ENCODE results near the gene RAP1GAP. TPM values are rescaled to one million over a fixed set of nuclear protein-coding genes. Genes with fewer than 3 reads are reported as not detected.

The RAP1GAP gene
- total and polyA plus RNA-seq, 5 donors: 15.3 to 18.7 (median 16.8) TPM

DNA sequence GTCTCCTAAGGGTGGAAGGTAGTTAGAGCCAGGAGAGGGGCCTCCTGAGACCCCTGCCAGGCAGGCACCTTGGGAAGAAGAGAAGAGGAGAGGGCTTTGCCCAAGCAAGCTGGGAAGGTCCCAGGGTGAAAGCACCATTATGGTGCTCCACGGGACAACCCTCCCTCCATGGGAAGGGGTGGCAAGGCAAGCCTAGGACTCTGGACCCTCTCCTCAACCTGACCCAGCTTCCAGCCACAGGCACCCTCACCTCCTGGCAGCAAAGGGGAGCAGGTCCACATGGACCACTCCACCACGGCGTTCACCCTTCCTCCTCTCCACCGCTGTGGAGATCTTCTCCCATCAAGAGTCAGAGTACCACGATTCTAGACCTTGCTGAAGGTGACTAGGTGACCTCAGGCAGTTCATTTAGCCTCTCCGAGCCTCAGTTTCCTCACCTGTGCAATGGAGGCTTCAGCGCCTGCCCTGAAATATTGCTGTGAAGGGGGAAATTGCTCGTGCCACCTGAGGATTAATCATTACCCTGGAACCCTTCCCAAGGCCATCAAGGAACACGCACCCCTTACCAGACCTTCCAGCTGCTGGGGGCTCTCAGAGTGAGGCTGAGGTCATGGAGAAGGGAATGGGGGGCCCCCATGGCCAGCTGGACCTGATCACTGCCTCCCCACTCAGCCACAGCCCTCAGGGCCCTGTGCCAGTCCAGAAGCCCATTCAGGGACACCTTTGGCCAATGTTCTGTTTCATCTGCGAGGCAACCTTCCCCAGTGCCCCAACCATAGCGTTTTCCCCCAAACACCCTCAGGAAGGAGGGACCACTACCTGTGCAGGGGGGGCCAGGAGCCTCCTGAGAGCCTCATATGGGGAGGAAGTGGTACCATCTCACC is 1.6 kb downstream of the RAP1GAP start:
- ATAC-seq: no peak
- intact Hi-C loops (cut with DNase I): no loop called here
- Histone ChIP-seq H3K4me1 (ENCODE audit: control insufficient read depth, insufficient read depth, low read length) (peaks cover 19% of the 10 kb centered on the region), H3K27me3 (ENCODE audit: control insufficient read depth, insufficient read depth) (no peaks in the 10 kb centered on the region), H3K4me3 (ENCODE audit: low read length) (no peak overlapping the region), H3K27ac (ENCODE audit: low read length) (peak overlapping the region; percentile 38), H3K9me3 (ENCODE audit: control insufficient read depth, low read length) (no peaks in the 10 kb centered on the region)
- 88% methylated on average over 11 of the region's 11 CpGs for WGBS
- DNase-seq: no peak

DNA sequence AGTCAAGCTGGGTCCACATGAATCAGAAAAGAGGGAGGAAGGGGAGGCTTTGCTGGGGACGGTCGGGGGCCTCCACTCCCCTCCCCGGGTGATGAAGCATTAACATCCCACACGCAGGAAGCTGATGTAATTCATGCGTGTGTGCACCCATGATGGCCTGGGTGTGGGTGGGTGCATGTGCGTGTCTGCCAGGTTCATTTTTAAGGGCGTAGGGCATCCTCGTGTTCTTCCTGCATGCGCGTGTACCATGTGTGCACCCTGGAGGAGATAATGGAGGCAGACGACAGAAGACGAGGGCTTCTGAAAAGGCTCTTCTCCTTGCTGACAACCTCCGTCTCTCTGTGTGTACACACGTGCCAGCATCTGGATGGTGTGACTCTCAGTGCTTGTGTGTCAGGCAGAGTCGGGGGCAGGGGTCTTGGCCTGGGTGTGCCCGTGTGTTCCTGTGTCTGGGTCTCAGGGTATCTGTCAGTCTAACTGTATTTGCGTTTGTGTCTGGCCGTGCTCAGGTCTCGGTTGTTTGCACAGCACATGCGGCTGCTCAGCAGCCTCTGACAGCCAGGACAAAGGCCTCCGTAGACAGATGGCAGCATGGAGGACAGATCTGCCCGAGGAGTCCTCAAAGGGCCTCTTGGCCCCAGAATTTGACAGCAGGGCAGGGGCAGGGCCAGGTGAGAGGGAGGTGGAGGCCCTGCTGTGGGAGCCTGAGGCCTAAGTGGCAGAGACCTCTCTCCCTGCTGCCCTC is 2.4 kb downstream of the RAP1GAP start:
- intact Hi-C loops (cut with DNase I): no loop called here
- peak overlapping the region; percentile 61 for H3K27ac ChIP-seq (ENCODE audit: low read length)
- H3K9me3 ChIP-seq (ENCODE audit: control insufficient read depth, low read length): no peaks in the 10 kb centered on the region
- no peaks in the 10 kb centered on the region for H3K27me3 ChIP-seq (ENCODE audit: control insufficient read depth, insufficient read depth)
- DNase-seq (no peak), ATAC-seq (no peak)
- peaks cover 11% of the 10 kb centered on the region for H3K4me1 ChIP-seq (ENCODE audit: control insufficient read depth, insufficient read depth, low read length)
- WGBS: 50% methylated on average over 22 of the region's 22 CpGs
- no peak overlapping the region for H3K4me3 ChIP-seq (ENCODE audit: low read length)

DNA sequence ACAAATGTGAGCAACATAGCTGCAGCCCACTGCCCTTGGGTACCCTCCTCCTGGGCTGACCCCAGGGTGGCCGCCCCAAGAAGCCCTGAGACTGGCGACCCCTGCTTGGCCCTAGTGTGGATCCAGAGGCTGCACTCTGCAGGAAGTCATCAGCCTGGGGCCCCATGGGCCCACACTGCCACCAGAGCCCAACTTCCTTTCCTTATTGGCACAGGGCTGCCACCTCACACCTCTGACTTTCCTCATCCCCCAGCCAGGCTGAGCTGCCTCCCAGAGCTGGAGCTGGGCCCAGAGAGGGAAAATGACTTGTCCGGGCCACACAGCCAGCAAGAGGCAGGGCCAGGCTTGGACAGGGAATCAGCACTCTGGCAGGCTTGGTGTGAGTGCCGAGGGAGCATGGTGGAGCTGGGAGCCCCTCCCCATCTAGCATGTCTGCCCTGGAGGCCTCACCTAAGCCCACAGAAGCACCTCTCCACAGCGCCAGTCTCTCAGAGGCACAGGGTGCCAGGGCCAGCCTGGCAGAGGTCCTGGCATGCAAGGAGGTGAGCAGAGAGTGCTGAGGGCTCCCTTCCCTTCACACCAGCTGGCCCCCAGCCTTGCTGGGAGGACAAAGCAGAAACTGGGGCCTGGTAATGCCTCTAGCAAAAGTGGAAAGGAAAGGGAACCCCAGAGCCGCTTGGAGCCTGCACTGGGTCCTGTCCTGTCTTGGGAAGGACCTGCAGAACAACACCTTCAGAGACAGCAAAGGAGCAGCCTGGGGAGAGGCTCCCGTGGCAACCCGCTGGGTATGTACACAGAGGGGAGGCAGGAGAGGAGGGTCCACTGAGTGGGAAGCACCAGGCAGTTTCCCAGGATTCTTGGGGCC is 3.2 kb downstream of the RAP1GAP start:
- H3K9me3 ChIP-seq (ENCODE audit: control insufficient read depth, low read length): no peaks in the 10 kb centered on the region
- DNase-seq: peak; percentile 62 to 87 (median 82)
- ATAC-seq: peak; percentile 52 to 78
- WGBS: 44% methylated on average over 8 of the region's 8 CpGs
- H3K4me3 ChIP-seq (ENCODE audit: low read length): no peak overlapping the region
- intact Hi-C loops (cut with DNase I): no loop called here
- H3K4me1 ChIP-seq (ENCODE audit: control insufficient read depth, insufficient read depth, low read length): peaks cover 11% of the 10 kb centered on the region
- H3K27me3 ChIP-seq (ENCODE audit: control insufficient read depth, insufficient read depth): no peaks in the 10 kb centered on the region
- peak overlapping the region; percentile 61 for H3K27ac ChIP-seq (ENCODE audit: low read length)

DNA sequence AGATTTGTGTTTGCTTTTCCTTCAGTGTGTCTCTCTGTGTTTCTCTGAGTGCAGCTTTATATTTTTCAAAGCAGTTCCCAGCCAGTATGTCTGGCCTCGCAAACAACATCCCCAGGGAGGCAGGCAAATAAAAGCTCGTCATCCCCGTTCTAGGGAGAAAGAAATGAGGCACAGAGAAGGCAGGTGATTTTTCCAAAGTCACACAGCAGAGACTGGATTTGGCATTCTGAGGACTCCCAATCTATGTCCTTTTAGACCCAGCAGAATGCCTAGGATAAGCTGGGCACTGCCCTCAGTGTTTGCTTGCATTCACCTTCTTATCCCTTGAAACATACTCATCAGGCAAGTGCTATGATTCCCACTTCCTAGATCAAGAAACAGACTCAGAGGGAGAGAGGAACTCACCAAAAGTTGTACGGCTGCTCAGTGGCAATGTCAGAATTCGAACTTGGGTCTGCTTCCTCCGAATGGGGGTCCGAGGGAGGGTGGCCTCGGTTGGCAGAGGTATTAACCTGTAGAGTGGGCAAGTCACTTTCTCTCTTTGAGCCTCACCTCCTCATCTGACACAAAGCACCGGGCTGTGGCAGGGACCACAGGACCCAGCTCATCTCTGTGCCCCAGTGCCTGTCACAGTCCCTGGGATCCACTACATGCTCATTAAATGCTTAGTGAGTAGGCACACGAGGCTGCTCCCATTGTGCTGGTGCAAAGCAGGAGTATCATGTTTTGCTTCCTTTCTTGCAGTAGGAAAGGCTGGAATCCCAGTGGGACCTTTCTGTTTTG is 4.2 kb downstream of the RAP1GAP start:
- H3K4me1 ChIP-seq (ENCODE audit: control insufficient read depth, insufficient read depth, low read length): peaks cover 9% of the 10 kb centered on the region

DNA sequence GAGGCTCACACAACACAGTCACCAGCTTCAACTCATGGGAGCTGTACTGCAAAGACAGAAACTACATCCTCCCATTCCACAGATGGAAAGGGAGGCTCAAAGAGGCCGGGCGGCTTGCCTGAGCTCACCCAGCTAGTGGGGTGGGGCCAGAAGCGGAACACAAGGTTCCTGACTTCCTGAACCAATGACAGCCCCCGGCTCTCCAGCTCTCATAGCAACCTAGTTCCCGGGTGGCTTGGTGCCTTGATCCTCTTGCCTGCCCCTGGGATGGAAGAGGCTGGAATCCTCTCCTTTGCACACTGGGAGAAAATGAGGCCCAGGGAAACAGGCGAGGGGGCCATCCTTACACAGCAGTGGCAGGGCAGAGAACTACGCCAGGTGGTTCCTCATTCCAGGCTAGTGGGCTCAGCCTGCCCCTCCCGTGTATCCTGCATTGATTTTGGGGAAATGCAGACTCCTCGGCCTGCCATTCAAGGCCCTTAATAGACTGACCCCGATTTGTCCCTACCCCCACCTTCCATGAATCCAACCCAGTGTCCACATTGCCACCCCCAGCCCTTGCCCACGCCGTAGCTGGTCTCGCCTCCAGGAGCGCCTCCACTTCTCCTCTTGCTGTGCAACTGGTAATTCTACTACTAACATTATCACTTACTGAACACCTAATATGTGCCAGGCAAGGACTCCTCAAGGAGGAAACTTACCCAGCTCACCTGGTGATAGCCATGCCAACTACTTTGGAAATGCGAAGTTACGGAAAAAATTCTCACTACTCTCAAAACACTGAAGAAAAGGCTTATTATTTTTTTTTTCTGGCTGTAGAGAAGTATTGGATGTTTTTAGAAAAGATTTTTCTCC is 5.0 kb downstream of the RAP1GAP start:
- peak overlapping the region; percentile 49 for H3K27ac ChIP-seq (ENCODE audit: low read length)
- H3K4me3 ChIP-seq (ENCODE audit: low read length): no peak overlapping the region
- intact Hi-C loops (cut with DNase I): loop anchor here in 1 of 4 donors (5.0 kb wide), 1 partner anchor 147 kb away; no protein-coding TSS in a partner anchor
- H3K9me3 ChIP-seq (ENCODE audit: control insufficient read depth, low read length): no peaks in the 10 kb centered on the region
- DNase-seq: no peak
- peaks cover 7% of the 10 kb centered on the region for H3K4me1 ChIP-seq (ENCODE audit: control insufficient read depth, insufficient read depth, low read length)
- WGBS: 67% methylated on average over 16 of the region's 16 CpGs
- no peak for ATAC-seq
- H3K27me3 ChIP-seq (ENCODE audit: control insufficient read depth, insufficient read depth): no peaks in the 10 kb centered on the region

More for the DNA sequence above, 4.2 kb downstream of the RAP1GAP start:
- ATAC-seq (no peak), DNase-seq (no peak)
- 68% methylated on average over 10 of the region's 10 CpGs for WGBS
- intact Hi-C loops (cut with DNase I): loop anchor here in 1 of 4 donors (5.0 kb wide), 1 partner anchor 148 kb away; no protein-coding TSS in a partner anchor
- H3K9me3 ChIP-seq (ENCODE audit: control insufficient read depth, low read length): no peaks in the 10 kb centered on the region
- H3K27ac ChIP-seq (ENCODE audit: low read length): peak overlapping the region; percentile 40
- no peaks in the 10 kb centered on the region for H3K27me3 ChIP-seq (ENCODE audit: control insufficient read depth, insufficient read depth)
- H3K4me3 ChIP-seq (ENCODE audit: low read length): no peak overlapping the region

DNA sequence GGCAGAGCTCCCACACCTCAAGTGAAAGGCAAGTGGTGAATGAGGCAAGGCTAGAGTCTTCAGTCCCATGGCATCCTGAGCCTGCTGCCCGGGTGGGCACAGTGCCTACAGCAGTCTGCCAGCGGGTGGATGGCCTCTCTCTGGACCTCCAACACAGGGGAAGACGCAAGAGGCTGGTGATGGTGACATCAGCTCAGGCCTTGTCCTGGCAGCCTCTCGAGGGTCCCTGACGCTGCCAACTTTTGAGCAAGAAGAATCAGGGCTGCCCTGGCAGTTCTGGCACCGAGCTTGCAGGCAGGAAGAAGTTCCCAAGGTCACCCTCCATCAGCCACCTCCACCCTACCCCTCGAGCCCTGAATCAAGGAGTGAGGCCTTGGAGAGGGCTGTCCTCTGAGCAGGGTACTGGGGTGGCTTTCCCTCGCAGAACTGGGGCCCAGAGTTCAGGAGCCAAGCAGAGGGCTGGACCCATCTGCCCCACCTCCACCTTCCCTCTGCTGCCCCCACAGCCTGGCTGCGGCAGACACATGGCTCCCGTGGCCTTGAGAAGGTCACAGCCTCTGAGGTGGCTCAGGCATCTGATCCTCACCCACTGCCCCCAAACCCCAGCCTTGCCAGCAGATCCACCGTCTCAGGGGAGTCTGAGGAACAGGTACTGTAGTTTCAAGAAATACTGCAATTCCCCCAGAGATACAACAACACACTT is 5.8 kb downstream of the RAP1GAP start:
- ATAC-seq: peak in 1 of 2 donors; percentile 45
- intact Hi-C loops (cut with DNase I): loop anchor here in 1 of 4 donors (5.0 kb wide), 1 partner anchor 146 kb away; no protein-coding TSS in a partner anchor
- no peak overlapping the region for H3K4me3 ChIP-seq (ENCODE audit: low read length)
- peak; percentile 58 to 81 (median 62) for DNase-seq
- H3K9me3 ChIP-seq (ENCODE audit: control insufficient read depth, low read length): no peaks in the 10 kb centered on the region
- peak overlapping the region; percentile 49 for H3K27ac ChIP-seq (ENCODE audit: low read length)
- WGBS: 45% methylated on average over 11 of the region's 11 CpGs
- H3K27me3 ChIP-seq (ENCODE audit: control insufficient read depth, insufficient read depth): no peaks in the 10 kb centered on the region
- H3K4me1 ChIP-seq (ENCODE audit: control insufficient read depth, insufficient read depth, low read length): peaks cover 3% of the 10 kb centered on the region

DNA sequence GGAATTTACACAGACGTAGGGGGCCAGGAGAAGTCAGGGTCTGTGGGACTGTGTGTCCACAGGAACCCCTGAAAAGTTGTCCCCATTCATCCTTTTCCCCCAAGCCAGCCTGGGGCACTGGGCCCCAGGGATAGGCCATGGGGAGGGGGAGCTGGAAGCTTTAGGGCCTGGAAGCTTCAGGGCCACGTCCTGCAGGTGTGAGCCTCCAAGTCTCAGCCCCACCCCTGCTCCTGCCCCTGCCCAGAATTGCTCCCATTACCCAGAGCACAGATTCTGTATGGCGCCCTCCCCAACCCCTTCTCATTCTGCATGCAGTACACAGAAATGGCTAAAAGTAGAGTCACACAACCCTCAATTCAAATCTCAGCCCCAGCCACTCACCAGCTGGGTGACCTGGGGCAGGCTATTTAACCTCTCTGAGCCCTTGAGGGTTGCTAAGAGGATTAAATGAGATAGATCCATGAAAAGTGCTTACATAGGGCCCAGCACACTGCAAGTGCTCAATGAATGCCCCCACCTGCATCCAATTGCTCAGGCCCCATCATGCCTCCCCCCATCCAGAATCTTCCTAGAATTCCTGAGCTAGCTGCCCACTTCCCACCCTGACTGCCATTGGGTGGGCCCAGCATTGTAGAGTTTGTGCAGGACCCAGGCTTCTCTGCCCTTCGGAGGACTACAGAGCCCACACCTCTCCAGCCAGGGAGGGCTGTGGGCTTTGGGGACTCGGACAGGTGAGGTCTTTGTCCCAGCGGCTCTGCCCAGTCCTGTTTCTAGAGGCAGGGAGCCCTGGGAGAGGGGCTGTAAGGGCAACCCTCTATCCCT is 6.5 kb downstream of the RAP1GAP start:
- Histone ChIP-seq H3K4me3 (ENCODE audit: low read length) (no peak overlapping the region), H3K9me3 (ENCODE audit: control insufficient read depth, low read length) (no peaks in the 10 kb centered on the region), H3K4me1 (ENCODE audit: control insufficient read depth, insufficient read depth, low read length) (peaks cover 3% of the 10 kb centered on the region), H3K27me3 (ENCODE audit: control insufficient read depth, insufficient read depth) (no peaks in the 10 kb centered on the region), H3K27ac (ENCODE audit: low read length) (no peak overlapping the region)
- DNase-seq (no peak), ATAC-seq (no peak)
- 69% methylated on average over 6 of the region's 6 CpGs for WGBS
- intact Hi-C loops (cut with DNase I): loop anchor here in 1 of 4 donors (5.0 kb wide), 1 partner anchor 145 kb away; no protein-coding TSS in a partner anchor

DNA sequence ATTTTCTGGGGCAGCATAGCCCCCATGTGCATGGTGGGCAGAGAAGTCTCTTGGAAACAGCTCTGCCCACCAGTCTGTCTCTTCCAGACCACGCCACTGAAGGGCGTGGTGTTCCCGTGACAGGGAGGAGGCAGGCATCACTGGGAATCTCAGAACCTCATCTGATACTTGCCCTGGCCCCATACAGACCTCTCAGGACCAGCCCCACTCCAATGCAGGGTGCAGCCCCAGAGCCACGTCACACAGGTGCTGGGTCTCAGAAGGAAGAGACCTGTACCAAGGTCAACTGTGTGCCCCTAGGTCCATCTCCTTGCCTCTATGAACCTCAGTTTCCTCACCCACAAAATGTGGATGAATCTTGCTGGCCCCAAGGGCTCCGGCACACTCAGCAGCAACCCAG is 7.3 kb downstream of the RAP1GAP start:
- intact Hi-C loops (cut with DNase I): loop anchor here in 1 of 4 donors (5.0 kb wide), 1 partner anchor 145 kb away; no protein-coding TSS in a partner anchor
- DNase-seq (no peak), ATAC-seq (no peak)
- H3K9me3 ChIP-seq (ENCODE audit: control insufficient read depth, low read length): no peaks in the 10 kb centered on the region
- WGBS: 74% methylated on average over 5 of the region's 5 CpGs
- H3K27me3 ChIP-seq (ENCODE audit: control insufficient read depth, insufficient read depth): no peaks in the 10 kb centered on the region
- H3K4me3 ChIP-seq (ENCODE audit: low read length): no peak overlapping the region
- peaks cover 3% of the 10 kb centered on the region for H3K4me1 ChIP-seq (ENCODE audit: control insufficient read depth, insufficient read depth, low read length)
- H3K27ac ChIP-seq (ENCODE audit: low read length): no peak overlapping the region
